H1 (cell line): ENCODE results near the gene PRR7. TPM values are rescaled to one million over a fixed set of nuclear protein-coding genes. Genes with fewer than 3 reads are reported as not detected.
A peak's percentile ranks its signal among the peaks of the same experiment; 100 is the strongest.

Source experiments
- CTCF ChIA-PET: fragments of 300-600 bp; sonication (Branson Sonifier 250); formaldehyde crosslinking; loops from one replicate; lab custom pipeline; 2021; ENCODE audit not compliant: partially characterized antibody; lab: Charles Lee
- POLR2A ChIA-PET: fragments of 300-600 bp; sonication (Branson Sonifier 250); formaldehyde crosslinking; loops from one replicate; lab custom pipeline; 2021; ENCODE audit warnings: inconsistent platforms; ENCODE audit not compliant: partially characterized antibody; lab: Charles Lee
- DNase-seq, 2 experiments: peaks; one replicate each; pipeline versions ENCODE4 v3.0.0 to v3.0.0-alpha.2; 2010 to 2022; ENCODE audit warnings: low spot score in 2 of 2, low read depth in 1 of 2, mixed read lengths in 1 of 2
- FAIRE-seq: peaks from 2 replicates; lab custom pipeline; 2011; peaks lifted over from hg19 to GRCh38; lab: Jason Lieb, UNC
- H2AFZ ChIP-seq: 2 replicates; pipeline ENCODE4 v1.8.1; 2012; ENCODE audit warnings: low read length, inconsistent platforms
- H2AK5ac ChIP-seq: 2 replicates; pipeline ENCODE4 v1.6.1; 2013; ENCODE audit warnings: low read depth, low read length
- H2BK120ac ChIP-seq: replicated peaks from 2 replicates; pipeline ENCODE3; 2013; ENCODE audit warnings: low read depth, low read length, inconsistent platforms
- H2BK12ac ChIP-seq: 2 replicates; pipeline ENCODE4 v1.6.1; 2013; ENCODE audit warnings: low read depth, low read length
- H2BK15ac ChIP-seq: 2 replicates; pipeline ENCODE4 v1.6.1; 2013; ENCODE audit warnings: low read length
- H2BK20ac ChIP-seq: 2 replicates; pipeline ENCODE4 v1.6.1; 2013; ENCODE audit warnings: low read length
- H2BK5ac ChIP-seq: 2 replicates; pipeline ENCODE4 v1.6.1; 2013; ENCODE audit warnings: low read depth, low read length
- H3K14ac ChIP-seq: 2 replicates; pipeline ENCODE4 v1.6.1; 2013; ENCODE audit warnings: inconsistent platforms; ENCODE audit not compliant: insufficient read length
- H3K18ac ChIP-seq: 2 replicates; pipeline ENCODE4 v1.6.1; 2013; ENCODE audit warnings: low read length; ENCODE audit errors: extremely low read depth
- H3K23ac ChIP-seq: 2 replicates; pipeline ENCODE4 v1.6.1; 2013; ENCODE audit warnings: inconsistent platforms; ENCODE audit not compliant: insufficient read length
- H3K23me2 ChIP-seq: 2 replicates; pipeline ENCODE4 v1.6.1; 2013; ENCODE audit warnings: low read depth, low read length
- H3K27ac ChIP-seq: 2 replicates; pipeline ENCODE4 v1.6.1; 2011; ENCODE audit warnings: low read depth, low read length, inconsistent platforms
- H3K27me3 ChIP-seq, 4 experiments: replicated peaks in 1 of 4; 1 replicate in 1 of 4; 2 replicates in 3 of 4; pipeline versions ENCODE4 v1.6.1 to v1.8.1; 2011 to 2013; ENCODE audit warnings: low read length in 3 of 4, mild to moderate bottlenecking in 3 of 4, inconsistent platforms in 2 of 4, mixed read lengths in 2 of 4, moderate library complexity in 1 of 4; ENCODE audit not compliant: control insufficient read depth in 3 of 4, insufficient read depth in 3 of 4; ENCODE audit errors: extremely low read depth in 1 of 4
- H3K36me3 ChIP-seq, 4 experiments: 2 replicates each; pipeline versions ENCODE4 v1.6.1 to v1.8.1; 2011 to 2013; ENCODE audit warnings: mild to moderate bottlenecking in 4 of 4, low read length in 3 of 4, moderate library complexity in 2 of 4, control low read depth in 1 of 4, inconsistent platforms in 1 of 4; ENCODE audit not compliant: insufficient read depth in 4 of 4, control insufficient read depth in 2 of 4
- H3K4ac ChIP-seq: replicated peaks from 2 replicates; pipeline ENCODE3; 2013; ENCODE audit warnings: low read length, low read depth, mixed read lengths, inconsistent platforms; ENCODE audit not compliant: insufficient read length
- H3K4me1 ChIP-seq, 4 experiments: replicated peaks in 1 of 4; 1 replicate in 1 of 4; 2 replicates in 3 of 4; pipeline versions ENCODE4 v1.6.1 to v1.8.1; 2011 to 2013; ENCODE audit warnings: low read length in 3 of 4, inconsistent platforms in 2 of 4, mixed read lengths in 1 of 4; ENCODE audit not compliant: insufficient read depth in 4 of 4, control insufficient read depth in 3 of 4
- H3K4me2 ChIP-seq, 2 experiments: 2 replicates each; pipeline versions ENCODE4 v1.6.1 to v1.8.1; 2011 to 2013; ENCODE audit warnings: low read depth in 2 of 2, low read length in 2 of 2, control low read depth in 1 of 2, inconsistent platforms in 1 of 2, mild to moderate bottlenecking in 1 of 2; ENCODE audit not compliant: insufficient read depth in 1 of 2
- H3K4me3 ChIP-seq, 4 experiments: fragments of 200-600, 300-600 bp in 1 of 4; sonication (generic), shearing (Covaris generic), sonication (Bioruptor Twin) in 1 of 4; 2 replicates each; pipeline versions ENCODE4 v1.5.1 to v1.8.1; 2011 to 2016; ENCODE audit warnings: low read length in 4 of 4, low read depth in 3 of 4, control low read depth in 2 of 4, inconsistent platforms in 2 of 4, mild to moderate bottlenecking in 2 of 4, mixed read lengths in 1 of 4, moderate library complexity in 1 of 4; ENCODE audit not compliant: insufficient read depth in 2 of 4; ENCODE audit errors: extremely low read depth in 1 of 4
- H3K56ac ChIP-seq: replicated peaks from 2 replicates; pipeline ENCODE3; 2013; ENCODE audit warnings: low read depth, mild to moderate bottlenecking, mixed read lengths, low read length, inconsistent platforms; ENCODE audit not compliant: insufficient read length
- H3K79me1 ChIP-seq: 2 replicates; pipeline ENCODE4 v1.6.1; 2013; ENCODE audit warnings: low read depth, low read length, control low read depth
- H3K79me2 ChIP-seq, 2 experiments: 2 replicates each; pipeline versions ENCODE4 v1.6.1 to v1.8.1; 2012 to 2013; ENCODE audit warnings: low read length in 2 of 2, mild to moderate bottlenecking in 2 of 2, inconsistent platforms in 1 of 2; ENCODE audit not compliant: insufficient read depth in 2 of 2, control insufficient read depth in 1 of 2
- H3K9ac ChIP-seq, 4 experiments: replicated peaks in 1 of 4; 1 replicate in 1 of 4; 2 replicates in 3 of 4; pipeline versions ENCODE4 v1.6.1 to v1.8.1; 2011 to 2013; ENCODE audit warnings: low read depth in 3 of 4, low read length in 3 of 4, control low read depth in 2 of 4, mild to moderate bottlenecking in 2 of 4, moderate library complexity in 2 of 4, inconsistent platforms in 1 of 4; ENCODE audit errors: extremely low read depth in 1 of 4
- H3K9me3 ChIP-seq, 2 experiments: 2 replicates each; pipeline versions ENCODE4 v1.6.1 to v1.8.1; 2012 to 2013; ENCODE audit warnings: mild to moderate bottlenecking in 2 of 2, moderate library complexity in 2 of 2, control low read depth in 1 of 2, inconsistent platforms in 1 of 2, low read depth in 1 of 2, low read length in 1 of 2, mixed read lengths in 1 of 2; ENCODE audit not compliant: insufficient read depth in 2 of 2
- H4K20me1 ChIP-seq, 2 experiments: replicated peaks in 1 of 2; 2 replicates each; pipeline versions ENCODE3 to v1.8.1; 2011 to 2013; ENCODE audit warnings: inconsistent platforms in 2 of 2, low read length in 2 of 2, mild to moderate bottlenecking in 1 of 2; ENCODE audit not compliant: insufficient read depth in 2 of 2, control insufficient read depth in 1 of 2
- H4K5ac ChIP-seq: 2 replicates; pipeline ENCODE4 v1.6.1; 2013; ENCODE audit warnings: low read length, low read depth, mixed read lengths, inconsistent platforms; ENCODE audit not compliant: insufficient read length
- H4K8ac ChIP-seq: 2 replicates; pipeline ENCODE4 v1.8.0; 2013; ENCODE audit warnings: mild to moderate bottlenecking, moderate library complexity, low read length, inconsistent platforms; ENCODE audit not compliant: insufficient read depth; ENCODE audit errors: extremely low read depth
- H4K91ac ChIP-seq: replicated peaks from 2 replicates; pipeline ENCODE3; 2013; ENCODE audit warnings: low read length, mixed read lengths, inconsistent platforms; ENCODE audit not compliant: insufficient read length
- BCL11A ChIP-seq, 2 experiments: IDR thresholded peaks; one replicate each; pipeline ENCODE4 v1.6.1; 2011; ENCODE audit warnings: low read depth in 2 of 2, low read length in 2 of 2, mild to moderate bottlenecking in 2 of 2
- CTBP2 ChIP-seq: IDR thresholded peaks from 2 replicates; pipeline ENCODE4 v1.7.0; 2011; ENCODE audit warnings: borderline replicate concordance, mild to moderate bottlenecking, moderate library complexity, mixed read lengths, low read length; ENCODE audit not compliant: insufficient read depth, insufficient read length
- PHF8 ChIP-seq: fragments of 200-600 bp; sonication (generic); conservative IDR thresholded peaks from 2 replicates; pipeline ENCODE4 v1.7.1; 2012; ENCODE audit warnings: low read depth, mild to moderate bottlenecking, inconsistent platforms, low read length, moderate library complexity
- POLR2AphosphoS5 ChIP-seq: IDR thresholded peaks from 2 replicates; pipeline ENCODE4 v1.6.1; 2011; ENCODE audit warnings: low read depth, low read length
- RXRA ChIP-seq: IDR thresholded peaks from 2 replicates; pipeline ENCODE4 v1.6.1; 2011; ENCODE audit warnings: low read depth, mild to moderate bottlenecking, low read length, moderate library complexity; ENCODE audit not compliant: insufficient read depth
- YY1 ChIP-seq: IDR thresholded peaks from 2 replicates; pipeline ENCODE4 v1.6.1; 2011; ENCODE audit warnings: low read depth, mild to moderate bottlenecking, low read length
- WGBS, 2 experiments: shearing (Covaris generic) in 1 of 2; methylation state at CpG; one replicate each; pipeline versions ENCODE4 v1.1.6 to v1.1.7; 2013 to 2015; ENCODE audit warnings: low lambda C conversion rate in 2 of 2, mixed read lengths in 2 of 2, inconsistent platforms in 1 of 2, low coverage in 1 of 2, missing lambda C conversion rate in 1 of 2; ENCODE audit not compliant: insufficient replicate concordance in 2 of 2, insufficient coverage in 1 of 2, insufficient read length in 1 of 2; ENCODE audit errors: extremely low coverage in 1 of 2, missing lambda C conversion rate in 1 of 2; 5-methylcytosine and 5-hydroxymethylcytosine counted together
- polyA plus RNA-seq, 7 experiments: library from polyadenylated mRNA; depleted of rRNA in 3 of 7; stranded (reverse) in 5 of 7; unstranded in 2 of 7; fragments of >200 nt in 5 of 7; fragments of 200-250 nt in 2 of 7; gene quantifications; 1 replicate in 5 of 7; 2 replicates in 1 of 7; 4 replicates in 1 of 7; pipeline versions ENCODE4 v1.2.1 to v1.2.3, GENCODE V29; 2011 to 2013; ENCODE audit warnings: missing spikeins in 2 of 7, mixed read lengths in 2 of 7
- total RNA-seq: library from RNA; stranded (reverse); fragmentation: NEBNext Ultra II Directional; extraction: Animal tissue kit (Norgen Biotek cat#: 25700); gene quantifications from 2 replicates; pipeline ENCODE4 v1.2.1, GENCODE V29; 2021

The PRR7 gene
- total and polyA plus RNA-seq, 2 of the 8 experiments (the other 6 are each of a cell fraction or from before 2014, with no cell fraction given), result 8.0 to 11.8 TPM

DNA sequence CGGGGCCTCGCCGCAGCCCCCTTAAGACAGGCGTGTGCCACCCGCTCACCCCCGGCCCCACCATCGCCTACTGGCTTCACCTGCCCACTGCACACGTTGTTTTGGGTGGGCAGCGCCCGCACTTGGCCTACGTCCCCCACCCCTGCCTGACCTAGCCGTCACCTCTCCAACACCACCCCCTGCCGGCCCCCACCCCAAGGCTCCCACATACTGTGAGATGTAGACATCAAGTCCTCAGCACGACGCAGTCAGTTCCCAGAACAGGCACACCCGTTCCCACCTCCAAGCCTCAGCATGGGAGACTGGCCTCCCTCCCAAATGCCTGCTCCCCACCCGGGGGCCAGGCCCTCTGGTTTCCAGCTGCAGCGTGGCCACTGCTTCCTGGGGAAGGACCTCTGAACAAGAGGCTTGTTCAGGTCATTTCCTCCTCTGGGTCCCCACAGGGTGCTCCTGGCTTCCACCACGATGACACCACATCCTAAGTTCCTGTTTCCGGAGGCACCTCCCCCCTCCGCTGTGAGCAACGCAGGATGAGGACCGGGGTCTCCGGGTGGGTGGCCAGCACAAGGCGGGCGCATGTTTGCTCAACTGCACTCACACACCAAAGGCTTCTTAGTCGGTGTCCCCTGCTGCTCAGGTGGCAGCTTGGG lies 15.5 kb downstream of the PRR7 start:
- H2AK5ac ChIP-seq, result no peak overlapping the region
- H3K4me2 ChIP-seq, result no peak overlapping the region
- no peak overlapping the region for H2BK120ac ChIP-seq
- H3K14ac ChIP-seq, result no peak overlapping the region
- H3K79me1 ChIP-seq, result peaks cover 3% of the 10 kb centered on the region; the same call in 1 of the 2 replicates
- no peak overlapping the region for H2BK12ac ChIP-seq
- H3K23ac ChIP-seq, result no peak overlapping the region
- H4K20me1 ChIP-seq, result peaks cover 24 to 49% of the 10 kb centered on the region in 2 experiments
- no peak overlapping the region for H2AFZ ChIP-seq
- WGBS, 2 experiments, result 92% methylated on average over 24 of the region's 27 CpGs; no CpG with 5 or more reads in 1 of the 2 experiments
- no peak overlapping the region for H2BK20ac ChIP-seq
- no peak overlapping the region for H3K4me3 ChIP-seq
- no peak overlapping the region for H3K18ac ChIP-seq
- no peak overlapping the region for H2BK15ac ChIP-seq
- peak overlapping the region; percentile 36; the same call in 1 of the 2 replicates for H4K8ac ChIP-seq
- TF ChIP-seq RXRA (no peak), POLR2AphosphoS5 (peak; percentile 67; the same call in 1 of the 2 replicates), PHF8 (no peak), BCL11A (IDR thresholded peaks at IDR 0.05; ENCODE audit: low read depth in 2 of 2, low read length in 2 of 2) (no peak), CTBP2 (no peak), YY1 (no peak)
- TF ChIP-seq, all 59 proteins: peak for 1
- FAIRE-seq (no peak), DNase-seq (no peak)
- Histone ChIP-seq H3K56ac (no peak overlapping the region), H3K9me3 (peaks cover 0 to 4% of the 10 kb centered on the region in 2 experiments; a peak in 2 of 4 replicates), H4K91ac (no peak overlapping the region), H3K36me3 (peaks cover 36 to 79% (median 67%) of the 10 kb centered on the region in 4 experiments), H3K23me2 (no peaks in the 10 kb centered on the region), H4K5ac (no peak overlapping the region), H3K79me2 (peaks cover 0 to 7% of the 10 kb centered on the region in 2 experiments; a peak in 2 of 4 replicates), H3K9ac (no peak overlapping the region), H3K4ac (no peak overlapping the region), H3K27me3 (no peaks in the 10 kb centered on the region), H3K27ac (peak overlapping the region; percentile 11; the same call in 1 of the 2 replicates), H3K4me1 (peaks cover 0 to 5% (median 3%) of the 10 kb centered on the region in 4 experiments; a peak in 4 of 7 replicates), H2BK5ac (no peak overlapping the region; the same call in 1 of the 2 replicates)
- POLR2A ChIA-PET, result interaction anchor here (1.0 to 67.5 kb wide), 3 partner anchors 7 to 71 kb away, joined by 3 to 3349 read pairs (median 3349); partner anchors contain the start of genes DBN1, DOK3, PDLIM7 and PRR7
- CTCF ChIA-PET, result interaction anchor here (1.1 to 5.5 kb wide), 4 partner anchors 9 to 41 kb away, joined by 3 to 64 read pairs (median 5); partner anchors contain the start of gene DBN1
